Measurements from ENCODE around the gene ZNF414.

Gene ZNF414

DNA sequence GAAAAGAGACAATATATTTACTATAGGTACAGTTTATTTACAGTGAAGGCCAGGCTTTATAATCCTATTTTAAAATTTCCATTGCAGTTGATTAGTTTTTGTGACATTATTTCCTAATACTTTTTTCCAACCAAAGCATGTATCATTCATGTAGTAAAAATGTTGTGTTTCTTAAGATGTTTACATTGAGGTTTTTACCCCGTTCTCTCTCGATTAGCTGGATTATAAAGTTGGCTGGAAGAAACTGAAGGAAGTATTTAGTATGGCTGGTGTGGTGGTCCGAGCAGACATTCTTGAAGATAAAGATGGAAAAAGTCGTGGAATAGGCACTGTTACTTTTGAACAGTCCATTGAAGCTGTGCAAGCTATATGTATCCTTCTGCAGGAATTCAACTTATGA, 47.9 kb downstream of the ZNF414 start:
- no peak overlapping the region for H3K4me2 ChIP-seq (ENCODE audit: insufficient read depth, low read length)
- no peaks in the 10 kb centered on the region for H3K27me3 ChIP-seq (ENCODE audit: insufficient read depth, low read length, poor library complexity)
- TF ChIP-seq, protein P1, sequence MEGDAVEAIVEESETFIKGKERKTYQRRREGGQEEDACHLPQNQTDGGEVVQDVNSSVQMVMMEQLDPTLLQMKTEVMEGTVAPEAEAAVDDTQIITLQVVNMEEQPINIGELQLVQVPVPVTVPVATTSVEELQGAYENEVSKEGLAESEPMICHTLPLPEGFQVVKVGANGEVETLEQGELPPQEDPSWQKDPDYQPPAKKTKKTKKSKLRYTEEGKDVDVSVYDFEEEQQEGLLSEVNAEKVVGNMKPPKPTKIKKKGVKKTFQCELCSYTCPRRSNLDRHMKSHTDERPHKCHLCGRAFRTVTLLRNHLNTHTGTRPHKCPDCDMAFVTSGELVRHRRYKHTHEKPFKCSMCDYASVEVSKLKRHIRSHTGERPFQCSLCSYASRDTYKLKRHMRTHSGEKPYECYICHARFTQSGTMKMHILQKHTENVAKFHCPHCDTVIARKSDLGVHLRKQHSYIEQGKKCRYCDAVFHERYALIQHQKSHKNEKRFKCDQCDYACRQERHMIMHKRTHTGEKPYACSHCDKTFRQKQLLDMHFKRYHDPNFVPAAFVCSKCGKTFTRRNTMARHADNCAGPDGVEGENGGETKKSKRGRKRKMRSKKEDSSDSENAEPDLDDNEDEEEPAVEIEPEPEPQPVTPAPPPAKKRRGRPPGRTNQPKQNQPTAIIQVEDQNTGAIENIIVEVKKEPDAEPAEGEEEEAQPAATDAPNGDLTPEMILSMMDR (IDR thresholded peaks at IDR 0.05; ENCODE audit: borderline replicate concordance, extremely low read depth, low read length, poor library complexity, severe bottlenecking), result no peak
- no peak for TF ChIP-seq EZH2 (IDR thresholded peaks at IDR 0.05; ENCODE audit: borderline replicate concordance, low read depth, low read length, severe bottlenecking)
- H3K4me1 ChIP-seq (ENCODE audit: insufficient read depth, low read length), result no peaks in the 10 kb centered on the region
- no peak overlapping the region for H2AFZ ChIP-seq (ENCODE audit: low read depth, low read length)
- H3K9ac ChIP-seq (ENCODE audit: low read depth, low read length), result no peak overlapping the region
- peaks cover 88% of the 10 kb centered on the region for H4K20me1 ChIP-seq (ENCODE audit: insufficient read depth, low read length)
- H3K27ac ChIP-seq (ENCODE audit: low read length), result no peak overlapping the region
- H3K79me2 ChIP-seq (ENCODE audit: insufficient read depth, low read length), result peaks cover 96% of the 10 kb centered on the region
- no peaks in the 10 kb centered on the region for H3K9me3 ChIP-seq (ENCODE audit: insufficient read depth, low read length, severe bottlenecking)
- peaks cover 100% of the 10 kb centered on the region for H3K36me3 ChIP-seq (ENCODE audit: insufficient read depth, low read length)
- ATAC-seq (ENCODE audit: insufficient read depth, low read depth) (no peak), DNase-seq (no peak)
- no peak overlapping the region for H3K4me3 ChIP-seq (ENCODE audit: low read depth in 1 of 2, low read length in 2 of 2)

DNA sequence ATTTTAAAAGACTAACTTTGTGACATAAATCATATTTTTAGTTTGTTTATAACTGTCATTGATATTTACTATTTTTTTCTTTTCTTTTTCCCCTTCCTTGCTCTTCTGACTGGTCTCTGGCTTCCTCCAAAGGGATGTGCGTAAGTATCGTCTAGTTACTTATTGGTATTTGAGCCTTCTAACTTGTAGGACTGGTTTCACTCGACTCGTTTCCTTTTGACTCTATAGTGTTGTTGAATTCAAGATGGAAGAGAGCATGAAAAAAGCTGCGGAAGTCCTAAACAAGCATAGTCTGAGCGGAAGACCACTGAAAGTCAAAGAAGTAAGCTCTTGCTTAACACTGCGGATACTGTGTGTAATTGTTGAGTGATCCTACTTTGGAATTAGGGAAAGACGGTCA, 50.6 kb downstream of the ZNF414 start:
- ATAC-seq (ENCODE audit: insufficient read depth, low read depth) (no peak), DNase-seq (no peak)
- Histone ChIP-seq H3K4me1 (ENCODE audit: insufficient read depth, low read length) (no peaks in the 10 kb centered on the region), H3K4me3 (ENCODE audit: low read depth in 1 of 2, low read length in 2 of 2) (no peak overlapping the region), H4K20me1 (ENCODE audit: insufficient read depth, low read length) (peaks cover 90% of the 10 kb centered on the region), H3K27me3 (ENCODE audit: insufficient read depth, low read length, poor library complexity) (no peaks in the 10 kb centered on the region), H3K9ac (ENCODE audit: low read depth, low read length) (no peak overlapping the region), H3K27ac (ENCODE audit: low read length) (no peak overlapping the region), H2AFZ (ENCODE audit: low read depth, low read length) (no peak overlapping the region), H3K79me2 (ENCODE audit: insufficient read depth, low read length) (peaks cover 97% of the 10 kb centered on the region), H3K36me3 (ENCODE audit: insufficient read depth, low read length) (peaks cover 100% of the 10 kb centered on the region), H3K9me3 (ENCODE audit: insufficient read depth, low read length, severe bottlenecking) (no peaks in the 10 kb centered on the region), H3K4me2 (ENCODE audit: insufficient read depth, low read length) (no peak overlapping the region)
- no peak for TF ChIP-seq EZH2 (IDR thresholded peaks at IDR 0.05; ENCODE audit: borderline replicate concordance, low read depth, low read length, severe bottlenecking)
- TF ChIP-seq, protein P1 (IDR thresholded peaks at IDR 0.05; ENCODE audit: borderline replicate concordance, extremely low read depth, low read length, poor library complexity, severe bottlenecking), result no peak

DNA sequence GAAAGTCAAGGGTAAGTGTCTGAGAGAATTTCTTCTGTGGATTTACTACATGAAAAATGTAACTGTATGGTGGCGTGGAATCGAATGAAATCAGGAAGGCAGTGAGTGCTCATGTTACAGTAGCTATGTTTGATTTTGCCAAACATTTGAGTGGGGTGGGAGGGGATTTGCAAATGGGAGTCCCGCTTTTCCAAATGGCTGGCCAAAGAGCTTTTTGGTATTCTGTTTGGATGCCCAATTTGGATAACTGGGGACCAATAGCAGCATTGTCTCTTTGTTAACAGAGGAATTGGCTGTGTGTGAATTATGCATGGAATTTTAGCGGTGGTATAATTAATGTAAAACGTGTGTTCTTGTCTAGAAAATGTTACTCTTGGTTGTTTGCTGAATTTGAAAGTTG, 51.4 kb downstream of the ZNF414 start:
- DNase-seq (no peak), ATAC-seq (ENCODE audit: insufficient read depth, low read depth) (no peak)
- H4K20me1 ChIP-seq (ENCODE audit: insufficient read depth, low read length), result peaks cover 94% of the 10 kb centered on the region
- H3K9ac ChIP-seq (ENCODE audit: low read depth, low read length), result no peak overlapping the region
- H3K79me2 ChIP-seq (ENCODE audit: insufficient read depth, low read length), result peaks cover 99% of the 10 kb centered on the region
- TF ChIP-seq, protein P1 (IDR thresholded peaks at IDR 0.05; ENCODE audit: borderline replicate concordance, extremely low read depth, low read length, poor library complexity, severe bottlenecking), result no peak
- no peak for TF ChIP-seq EZH2 (IDR thresholded peaks at IDR 0.05; ENCODE audit: borderline replicate concordance, low read depth, low read length, severe bottlenecking)
- no peak overlapping the region for H3K4me3 ChIP-seq (ENCODE audit: low read depth in 1 of 2, low read length in 2 of 2)
- no peaks in the 10 kb centered on the region for H3K9me3 ChIP-seq (ENCODE audit: insufficient read depth, low read length, severe bottlenecking)
- no peaks in the 10 kb centered on the region for H3K27me3 ChIP-seq (ENCODE audit: insufficient read depth, low read length, poor library complexity)
- H2AFZ ChIP-seq (ENCODE audit: low read depth, low read length), result no peak overlapping the region
- H3K4me1 ChIP-seq (ENCODE audit: insufficient read depth, low read length), result no peaks in the 10 kb centered on the region
- H3K27ac ChIP-seq (ENCODE audit: low read length), result no peak overlapping the region
- peaks cover 99% of the 10 kb centered on the region for H3K36me3 ChIP-seq (ENCODE audit: insufficient read depth, low read length)
- no peak overlapping the region for H3K4me2 ChIP-seq (ENCODE audit: insufficient read depth, low read length)

DNA sequence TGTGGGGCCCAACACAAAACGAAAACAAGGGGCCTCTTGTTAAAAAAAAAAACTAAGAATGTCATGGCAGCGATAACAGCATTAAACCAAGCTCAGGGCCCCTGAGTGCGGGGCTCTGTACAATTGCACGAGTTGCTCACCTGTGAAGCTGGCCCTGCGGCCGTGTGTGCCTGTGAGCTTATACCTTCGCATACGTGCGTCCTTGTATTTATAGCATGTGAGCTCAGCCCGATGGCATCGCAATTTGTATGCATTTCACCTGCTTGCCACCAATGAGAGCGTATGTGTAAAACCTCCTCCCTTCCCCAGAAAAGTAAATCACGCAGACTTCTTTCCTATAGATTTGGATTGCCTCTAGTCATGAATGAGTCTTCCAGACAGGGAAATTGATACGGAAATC, 52.1 kb downstream of the ZNF414 start:
- Histone ChIP-seq H3K79me2 (ENCODE audit: insufficient read depth, low read length) (peaks cover 99% of the 10 kb centered on the region), H3K4me2 (ENCODE audit: insufficient read depth, low read length) (no peak overlapping the region), H3K9me3 (ENCODE audit: insufficient read depth, low read length, severe bottlenecking) (no peaks in the 10 kb centered on the region), H3K27me3 (ENCODE audit: insufficient read depth, low read length, poor library complexity) (no peaks in the 10 kb centered on the region), H2AFZ (ENCODE audit: low read depth, low read length) (no peak overlapping the region), H3K36me3 (ENCODE audit: insufficient read depth, low read length) (peaks cover 97% of the 10 kb centered on the region), H3K4me1 (ENCODE audit: insufficient read depth, low read length) (no peaks in the 10 kb centered on the region), H3K27ac (ENCODE audit: low read length) (no peak overlapping the region), H3K4me3 (ENCODE audit: low read depth in 1 of 2, low read length in 2 of 2) (no peak overlapping the region), H4K20me1 (ENCODE audit: insufficient read depth, low read length) (peaks cover 92% of the 10 kb centered on the region), H3K9ac (ENCODE audit: low read depth, low read length) (no peak overlapping the region)
- ATAC-seq (ENCODE audit: insufficient read depth, low read depth), result no peak
- no peak for DNase-seq
- no peak for TF ChIP-seq EZH2 (IDR thresholded peaks at IDR 0.05; ENCODE audit: borderline replicate concordance, low read depth, low read length, severe bottlenecking)
- TF ChIP-seq, protein P1 (IDR thresholded peaks at IDR 0.05; ENCODE audit: borderline replicate concordance, extremely low read depth, low read length, poor library complexity, severe bottlenecking), result no peak
